GM20431 (cell line): ENCODE results near the gene MNX1.

Source experiments
- in situ Hi-C: fragments of 300-500 bp; cut with MseI, MboI; formaldehyde crosslinking; loops from one replicate; pipeline ENCODE4 v1.15.0; 2020; ENCODE audit warnings: low sequenced_read_pairs; ENCODE audit not compliant: unreplicated experiment

MNX1 gene

DNA sequence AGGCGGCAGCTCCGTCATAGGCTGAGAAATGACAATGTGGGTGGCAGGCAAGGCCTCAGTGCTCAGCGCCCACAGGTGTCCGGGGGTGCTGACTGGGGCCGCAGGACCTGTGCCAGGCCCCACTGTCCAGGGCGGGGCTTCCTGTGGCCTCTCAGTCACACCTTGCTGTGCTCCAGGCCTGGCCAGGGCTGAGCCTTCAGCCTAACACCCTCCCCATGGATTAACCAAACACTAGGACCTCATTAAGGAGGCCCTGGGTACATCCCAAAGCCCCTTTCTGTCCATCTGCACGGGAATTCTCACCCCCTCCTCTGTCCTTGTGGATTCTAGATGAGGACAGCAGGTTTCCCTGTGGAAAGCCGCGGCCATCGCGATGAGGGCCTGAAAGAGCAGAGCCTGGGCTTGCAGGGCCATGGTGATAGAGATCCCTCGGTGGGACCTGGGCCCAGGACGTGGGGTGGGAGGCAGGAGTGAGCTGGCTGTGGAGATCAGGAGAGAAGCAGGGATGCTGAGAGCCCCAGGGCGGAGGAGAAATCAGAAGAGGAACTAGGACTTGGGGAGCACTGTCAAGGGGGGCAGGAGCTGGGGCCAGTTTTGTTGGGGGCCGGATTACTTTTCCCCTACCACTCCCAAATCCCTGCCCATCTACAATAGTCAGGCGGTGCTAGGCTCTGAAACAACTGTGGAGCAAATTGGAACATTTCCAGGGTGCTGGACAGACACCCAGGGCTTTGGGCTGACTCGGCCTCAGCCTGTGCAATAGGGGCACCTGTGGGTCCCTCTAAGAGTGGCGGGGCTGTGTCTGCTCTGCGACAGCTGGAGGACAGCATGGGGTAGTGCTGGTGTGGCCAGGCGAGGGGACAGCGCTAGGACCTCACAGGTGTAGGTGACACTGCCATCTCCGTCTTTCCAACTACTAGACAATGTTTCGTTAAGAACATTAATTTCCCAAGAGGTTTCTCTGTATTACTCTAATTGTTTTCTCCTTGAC, 23.3 kb upstream of the MNX1 start:
- in situ Hi-C loops, result no loop called here

DNA sequence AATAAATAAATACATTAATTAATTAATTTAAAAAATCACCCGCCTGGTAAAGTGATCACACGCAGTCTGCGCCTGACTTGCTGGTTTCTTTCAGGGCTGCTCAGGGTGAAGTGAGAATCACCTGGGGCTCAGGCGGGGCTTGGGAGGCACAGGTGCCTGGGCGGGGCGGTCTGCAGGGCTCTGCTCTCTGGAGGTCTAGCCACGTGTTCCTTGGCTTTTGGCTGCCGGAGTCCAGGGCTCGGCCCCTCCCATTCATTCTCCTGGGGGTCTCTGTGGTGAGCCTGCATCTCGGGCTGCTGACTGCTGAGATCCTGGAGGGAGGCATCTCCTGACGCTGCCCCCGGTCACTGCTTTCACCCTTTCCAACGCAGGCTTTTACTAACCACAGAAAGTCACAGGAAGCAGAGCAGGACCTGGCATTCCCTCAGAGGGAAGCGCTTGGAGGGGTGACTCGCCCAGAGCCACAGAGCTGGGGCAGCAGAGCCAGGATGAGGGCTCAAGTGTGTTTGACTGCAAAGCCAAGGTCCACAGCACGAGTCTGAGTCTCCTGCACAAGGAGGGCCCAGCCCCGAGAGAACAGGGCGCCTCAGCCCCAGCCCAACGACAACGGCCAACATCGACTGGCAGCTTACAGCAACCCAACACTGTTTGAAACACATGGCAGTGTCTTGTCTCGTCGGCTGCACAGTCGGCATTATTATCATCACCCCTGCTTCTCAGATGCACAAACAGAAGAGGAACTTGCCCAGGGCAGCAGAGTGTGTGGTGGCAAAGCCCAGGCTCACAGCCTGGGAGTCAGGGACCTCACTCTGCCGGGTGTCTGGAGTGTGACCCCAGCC, 22.4 kb upstream of the MNX1 start:
- in situ Hi-C loops, result no loop called here

DNA sequence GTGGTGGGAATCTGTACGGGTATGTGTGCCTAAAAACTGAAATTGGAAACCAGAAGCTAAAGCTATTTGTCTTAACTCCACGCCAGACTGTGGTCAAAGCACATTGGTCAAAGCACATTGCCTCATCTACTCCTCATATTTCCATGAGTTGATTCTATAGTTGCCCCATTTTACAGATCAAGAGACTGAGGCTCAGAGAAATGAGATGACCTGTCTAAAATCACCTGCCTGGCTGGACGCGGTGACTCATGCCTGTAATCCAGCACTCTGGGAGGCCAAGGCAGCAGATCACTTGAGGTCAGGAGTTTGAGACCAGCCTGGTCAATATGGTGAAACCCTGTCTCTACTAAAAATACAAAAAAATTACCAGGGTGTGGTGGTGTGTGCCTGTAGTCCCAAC, 21.7 kb upstream of the MNX1 start:
- in situ Hi-C loops, result no loop called here

DNA sequence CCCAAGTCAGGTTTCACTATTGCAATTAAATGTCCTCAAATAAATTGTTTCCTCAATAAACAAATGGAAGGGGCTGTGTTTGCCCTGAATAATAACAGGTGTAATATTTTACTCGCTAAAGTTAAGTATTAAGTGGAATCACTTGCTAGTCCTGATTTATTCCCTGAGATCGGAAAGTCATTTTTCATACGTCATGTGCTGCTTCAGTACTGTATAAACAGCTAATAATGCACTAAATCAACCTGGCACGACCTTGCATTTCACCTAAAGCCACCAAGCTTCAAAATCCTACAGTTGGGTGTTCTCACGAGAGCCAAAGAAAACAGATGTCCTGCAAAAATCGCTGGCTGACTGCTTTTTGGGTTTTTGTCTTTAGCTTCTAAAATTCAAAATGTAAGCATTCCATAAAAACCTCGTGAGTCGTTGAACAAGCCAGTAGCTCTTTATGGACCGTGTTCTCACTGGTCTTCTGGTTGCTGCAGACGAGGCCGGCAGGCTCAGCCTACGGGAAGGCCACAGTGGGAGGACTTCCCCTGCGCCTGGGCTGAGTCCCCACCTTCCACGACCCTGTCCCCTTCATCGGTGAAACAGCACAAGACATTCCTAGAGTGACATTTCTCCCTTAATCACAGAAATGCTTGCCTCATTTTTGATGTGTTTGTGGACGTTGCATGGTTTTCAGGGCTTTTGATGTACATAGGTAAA, 17.9 kb upstream of the MNX1 start:
- in situ Hi-C loops, result no loop called here

DNA sequence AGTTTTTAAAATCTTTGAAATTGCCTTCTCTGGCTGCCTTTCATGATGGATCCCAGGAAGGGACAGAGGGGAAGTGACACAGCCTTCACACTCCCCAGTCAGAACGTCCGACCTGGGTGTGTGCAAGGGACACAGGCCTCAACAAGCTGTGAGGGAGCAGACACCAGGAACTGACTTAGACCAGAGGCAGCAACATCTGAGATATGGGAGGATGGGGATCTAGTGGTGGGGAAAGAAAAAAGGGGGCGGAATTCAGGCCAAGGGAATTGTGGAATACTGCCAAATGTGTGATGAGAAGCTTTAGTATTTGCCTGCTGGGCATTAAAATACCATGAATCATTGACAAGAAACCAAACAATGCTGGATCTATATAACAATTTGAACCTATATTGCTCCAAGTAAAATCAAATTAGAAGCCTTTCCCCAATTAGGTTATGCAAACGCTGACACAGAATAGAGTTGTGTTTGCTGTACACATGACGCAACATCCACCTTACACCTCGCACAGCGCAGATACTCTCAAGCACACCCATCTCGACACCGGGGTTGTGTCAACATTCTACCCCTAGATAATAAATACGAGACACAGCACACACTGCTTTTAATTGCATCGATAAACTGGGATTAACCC, 17.2 kb upstream of the MNX1 start:
- in situ Hi-C loops, result no loop called here

DNA sequence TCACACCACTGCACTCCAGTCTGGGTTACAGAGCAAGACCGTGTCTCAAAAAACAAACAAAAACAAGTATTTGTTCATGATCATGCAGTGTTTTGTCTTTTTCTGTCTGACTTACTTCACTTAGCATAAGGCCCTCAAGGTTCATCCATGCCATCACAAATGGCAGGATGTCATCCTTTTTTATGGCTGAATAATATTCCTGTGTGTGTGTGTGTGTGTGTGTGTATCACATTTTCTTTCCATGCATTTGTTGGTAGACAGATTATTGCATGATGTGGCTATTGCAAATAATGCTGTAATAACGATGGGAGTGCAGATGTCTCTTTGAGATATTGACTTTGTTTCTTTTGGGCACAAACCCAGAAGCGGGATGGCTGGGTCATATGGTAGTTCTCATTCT, 14.3 kb upstream of the MNX1 start:
- in situ Hi-C loops, result no loop called here

DNA sequence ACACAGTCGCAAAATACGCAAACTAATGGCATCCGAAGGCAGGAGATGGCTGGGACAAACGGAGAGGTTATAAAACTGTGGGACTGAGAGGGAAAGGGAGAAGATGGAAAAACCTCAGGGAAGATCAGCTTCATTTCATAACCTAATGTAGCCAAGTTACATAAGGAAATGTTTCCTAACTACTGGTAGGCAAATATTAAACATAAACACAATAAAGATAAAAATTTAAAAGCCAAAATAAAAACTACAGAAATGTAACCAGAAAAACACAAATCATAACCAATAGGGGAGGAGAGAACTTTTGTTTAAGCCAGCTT, 13.1 kb upstream of the MNX1 start:
- in situ Hi-C loops, result no loop called here

DNA sequence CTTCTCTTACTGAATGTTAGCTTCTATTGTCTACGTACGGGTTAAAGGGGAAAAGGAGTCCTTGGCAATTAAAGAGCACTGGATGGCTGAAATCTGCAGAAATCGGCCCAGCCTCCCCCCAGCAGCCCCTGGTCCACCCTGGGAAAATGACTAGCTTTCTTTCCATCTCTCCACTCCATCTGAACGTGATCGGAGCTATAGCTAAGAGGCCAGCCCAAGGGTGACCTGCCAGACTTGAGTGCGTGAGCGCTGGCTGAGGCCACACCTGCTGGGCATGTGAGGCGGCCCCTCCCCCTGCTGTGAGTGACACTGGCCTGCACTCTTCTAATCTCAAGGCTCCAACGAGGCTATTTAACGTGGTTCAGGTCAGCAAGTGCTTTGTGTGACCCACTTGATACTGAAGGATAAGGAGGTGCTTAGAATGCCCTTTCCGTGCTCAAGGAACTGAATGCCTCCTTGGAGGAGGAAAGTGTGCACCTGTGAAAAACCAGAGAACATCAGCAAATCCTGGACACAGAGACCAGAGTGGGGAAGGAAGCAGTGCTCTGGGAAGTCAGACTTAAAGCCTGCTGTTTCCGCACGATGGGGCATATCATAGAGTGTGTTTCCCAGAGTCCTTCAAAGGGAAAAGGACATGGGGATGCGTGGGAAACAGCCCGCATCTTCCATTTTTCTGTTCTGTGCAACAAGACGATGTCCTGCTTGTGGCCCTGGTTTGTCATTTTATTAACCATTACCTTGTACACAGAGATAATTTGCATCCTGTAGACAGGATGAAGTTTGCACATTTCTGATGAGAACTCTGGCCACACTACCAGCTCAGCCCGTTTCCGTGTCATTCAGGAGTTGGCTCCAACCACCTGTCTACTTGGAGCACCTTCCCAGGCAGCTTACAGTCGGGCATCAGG, 12.5 kb upstream of the MNX1 start:
- in situ Hi-C loops, result no loop called here

DNA sequence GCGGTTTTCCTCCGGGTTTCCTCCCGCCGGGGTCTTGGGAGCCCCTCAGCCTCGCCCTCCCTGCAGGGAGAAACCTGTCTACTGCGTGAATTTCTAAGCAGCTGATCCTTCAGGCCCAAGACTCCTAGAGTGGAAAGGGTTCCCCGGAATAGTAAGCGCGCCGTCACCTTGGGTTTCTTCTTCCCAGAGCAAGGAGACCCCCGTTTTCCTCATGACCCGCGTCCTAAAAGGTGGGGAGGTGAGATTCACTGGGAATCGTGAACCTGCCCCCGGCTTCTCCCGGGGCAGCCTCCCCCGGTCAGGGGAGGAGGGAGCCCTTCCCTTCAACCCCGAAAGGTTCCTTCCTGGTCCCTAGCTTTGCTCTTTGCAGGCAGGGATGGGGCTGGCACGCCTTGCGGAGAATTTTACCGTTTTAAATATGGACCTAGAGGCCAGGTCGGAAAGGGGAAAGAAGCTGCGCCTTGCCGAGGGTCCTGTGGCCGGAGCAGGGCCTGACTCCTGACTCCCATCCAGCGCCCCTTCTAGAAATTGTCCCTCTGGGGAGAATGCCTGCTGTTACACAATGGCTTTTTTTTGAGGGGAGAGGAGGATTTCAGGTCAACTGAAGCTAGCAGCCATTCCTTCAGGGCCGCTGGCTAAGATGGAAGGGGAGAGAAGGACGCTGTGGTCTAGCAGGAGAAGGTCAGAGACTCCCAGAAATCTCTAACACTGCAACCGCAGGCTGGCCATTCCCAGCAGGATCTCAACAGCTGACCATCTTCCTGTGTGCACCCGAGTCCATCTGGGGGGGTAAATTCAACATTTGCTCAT, 11.6 kb upstream of the MNX1 start:
- in situ Hi-C loops, result no loop called here

DNA sequence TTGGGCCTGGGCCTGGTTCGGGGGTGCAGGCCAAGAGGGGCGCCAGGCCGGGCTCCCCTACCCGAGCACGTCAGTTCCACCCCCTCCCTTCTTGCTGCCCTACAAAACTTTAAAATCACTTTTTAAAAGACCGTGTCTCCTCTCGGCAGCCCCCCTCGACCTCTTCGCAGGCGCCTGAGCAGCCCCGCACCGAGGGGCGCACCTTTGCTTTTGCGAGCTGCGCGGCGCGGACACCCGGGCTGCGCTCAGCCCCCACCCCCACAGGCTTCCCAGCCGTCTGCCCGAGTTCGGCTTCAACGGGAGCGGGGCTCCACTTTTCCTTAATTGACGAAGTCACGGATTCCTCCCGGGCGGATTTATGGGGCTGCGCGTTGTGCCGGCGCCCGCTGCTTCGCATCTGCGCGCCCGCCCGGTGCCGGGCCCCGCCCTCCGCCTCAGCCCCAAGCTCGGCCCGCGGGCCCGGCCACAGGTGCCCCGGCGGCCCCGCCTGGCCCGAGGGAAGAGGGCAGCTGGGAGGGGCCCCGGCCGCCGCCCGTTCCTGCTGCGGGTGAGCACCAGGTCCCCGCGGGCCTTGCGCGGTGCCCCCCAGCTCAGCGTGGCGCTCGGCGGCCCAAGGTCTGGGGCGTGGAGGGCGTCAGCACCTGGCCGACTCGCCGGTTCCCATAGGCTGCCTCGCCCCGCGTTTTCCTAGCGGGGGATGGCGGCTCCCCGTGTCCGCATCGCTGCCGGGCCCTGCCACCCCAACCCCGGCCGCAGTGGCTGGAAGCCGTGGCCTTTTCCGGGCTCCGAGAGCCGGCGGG, 10.8 kb upstream of the MNX1 start:
- in situ Hi-C loops, result no loop called here

DNA sequence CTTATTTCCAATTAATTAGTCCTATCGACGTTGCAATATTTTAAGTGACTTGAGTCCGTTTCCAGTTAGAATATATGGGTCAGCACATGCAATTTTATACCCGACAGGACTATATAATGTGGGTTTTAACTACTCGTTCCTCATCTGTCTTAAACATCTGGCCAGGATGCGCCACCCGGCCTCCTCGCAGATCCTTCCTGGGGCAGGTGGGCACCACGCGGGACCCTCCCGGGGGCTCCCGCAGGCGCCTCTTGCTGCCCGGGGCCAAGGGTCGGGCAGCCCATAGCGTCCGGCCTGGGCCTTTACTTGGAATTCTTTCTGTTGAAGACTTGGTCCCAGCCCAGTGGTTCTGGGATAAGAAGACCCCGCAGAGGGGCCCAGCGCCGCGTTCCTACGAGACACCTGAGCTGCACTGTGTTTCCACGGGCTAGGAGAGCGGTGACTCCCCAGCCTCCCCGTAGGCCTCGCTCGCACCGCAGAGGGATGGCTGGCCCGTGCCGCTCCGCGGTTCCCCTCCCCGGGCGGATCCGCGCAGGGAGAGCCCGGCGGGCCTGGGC, 10.1 kb upstream of the MNX1 start:
- in situ Hi-C loops, result no loop called here

DNA sequence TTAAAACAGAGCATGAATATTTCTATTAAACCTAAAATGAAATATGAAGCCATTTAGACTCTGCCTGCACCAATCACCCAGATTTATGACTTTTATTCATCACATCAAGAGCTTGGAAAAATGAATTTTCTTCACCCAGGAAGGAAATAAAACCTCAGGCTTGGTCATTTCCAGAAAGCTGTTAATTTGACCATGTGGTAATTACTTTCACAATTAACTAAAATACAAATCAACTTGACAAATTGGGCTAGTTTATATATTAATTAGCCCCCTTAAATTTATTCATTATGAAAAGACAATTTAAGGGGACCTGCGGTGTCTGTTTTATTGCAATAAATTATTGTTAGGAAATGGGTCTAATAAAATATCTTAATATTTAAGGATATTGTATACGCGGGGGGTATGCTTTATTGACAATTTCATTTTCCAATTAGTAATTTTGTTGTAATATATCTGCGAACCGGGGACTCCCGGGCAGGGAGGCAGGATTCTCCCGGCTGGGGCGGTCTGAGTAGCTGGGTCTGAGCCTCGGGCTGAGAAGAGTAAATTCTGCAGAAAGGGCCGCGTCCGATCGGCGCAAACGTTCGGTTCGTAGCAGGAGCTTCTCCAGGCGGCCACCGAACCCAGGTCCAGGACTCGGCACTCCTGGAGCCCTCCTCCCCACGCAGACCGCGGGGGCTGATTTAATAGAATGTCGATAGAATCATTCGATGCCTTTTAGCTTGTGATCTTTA, 9.4 kb upstream of the MNX1 start:
- in situ Hi-C loops, result no loop called here

DNA sequence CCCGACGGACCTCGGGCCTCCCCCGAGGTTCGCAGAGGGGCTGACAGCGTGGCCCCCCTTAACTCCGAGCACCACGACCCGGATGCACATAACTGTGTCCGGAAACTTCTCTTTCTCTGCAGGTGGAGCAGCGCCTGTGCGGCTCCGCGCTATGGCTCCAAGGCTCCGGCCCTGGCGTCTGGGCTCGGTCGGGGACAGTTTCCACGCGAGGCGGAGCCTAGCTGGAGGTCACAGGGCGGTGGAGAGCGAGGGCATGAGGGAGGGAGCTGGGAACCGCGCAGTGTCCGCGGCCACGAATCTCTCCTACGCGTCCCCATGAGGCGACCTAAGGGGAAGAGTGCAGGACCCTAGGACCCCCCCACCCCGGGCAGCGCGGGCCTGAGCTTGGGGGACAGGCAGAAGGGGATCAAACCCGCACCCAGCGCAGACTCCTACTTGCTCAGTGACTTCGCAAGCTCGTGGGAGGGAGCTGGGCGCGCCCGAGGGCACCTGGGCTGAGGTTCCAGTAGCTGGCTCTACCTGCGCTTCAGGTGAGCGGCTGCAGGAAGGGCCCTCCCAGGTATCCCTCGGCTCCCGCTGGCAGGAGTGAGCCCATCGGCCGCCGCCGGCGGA, 8.6 kb upstream of the MNX1 start:
- in situ Hi-C loops, result no loop called here

DNA sequence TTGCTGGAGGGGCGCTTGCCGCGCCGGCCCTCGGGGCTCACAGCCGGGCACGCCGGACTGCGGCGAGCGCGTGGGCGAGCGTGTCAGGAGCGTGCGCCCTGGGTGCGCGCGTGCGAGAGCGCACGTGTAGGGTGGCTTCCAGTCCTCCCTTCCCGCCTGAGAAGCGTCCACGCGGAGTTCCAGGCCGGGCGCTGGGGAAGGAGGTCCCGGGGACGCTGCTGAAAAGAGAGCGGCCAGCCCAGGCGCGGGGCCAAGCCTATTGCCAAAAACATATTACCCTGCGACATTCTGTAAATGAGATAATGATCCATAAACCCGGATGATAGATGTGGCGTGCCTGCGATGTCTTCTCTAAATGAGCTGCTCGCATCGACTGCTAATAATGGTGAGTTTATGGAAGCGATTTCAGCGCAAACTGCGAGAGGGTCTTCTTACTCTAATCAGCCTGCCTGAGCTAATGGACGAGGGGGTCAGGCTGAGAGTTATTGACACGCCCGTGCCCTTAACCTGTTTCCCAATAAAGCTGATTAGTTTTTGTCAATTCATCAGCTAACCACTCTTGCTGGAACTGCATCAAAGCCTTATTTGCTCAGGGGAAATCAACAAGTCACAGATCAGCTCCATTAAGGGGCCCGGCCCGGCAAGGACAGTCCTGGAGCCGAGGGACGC, 8.0 kb upstream of the MNX1 start:
- in situ Hi-C loops, result no loop called here

DNA sequence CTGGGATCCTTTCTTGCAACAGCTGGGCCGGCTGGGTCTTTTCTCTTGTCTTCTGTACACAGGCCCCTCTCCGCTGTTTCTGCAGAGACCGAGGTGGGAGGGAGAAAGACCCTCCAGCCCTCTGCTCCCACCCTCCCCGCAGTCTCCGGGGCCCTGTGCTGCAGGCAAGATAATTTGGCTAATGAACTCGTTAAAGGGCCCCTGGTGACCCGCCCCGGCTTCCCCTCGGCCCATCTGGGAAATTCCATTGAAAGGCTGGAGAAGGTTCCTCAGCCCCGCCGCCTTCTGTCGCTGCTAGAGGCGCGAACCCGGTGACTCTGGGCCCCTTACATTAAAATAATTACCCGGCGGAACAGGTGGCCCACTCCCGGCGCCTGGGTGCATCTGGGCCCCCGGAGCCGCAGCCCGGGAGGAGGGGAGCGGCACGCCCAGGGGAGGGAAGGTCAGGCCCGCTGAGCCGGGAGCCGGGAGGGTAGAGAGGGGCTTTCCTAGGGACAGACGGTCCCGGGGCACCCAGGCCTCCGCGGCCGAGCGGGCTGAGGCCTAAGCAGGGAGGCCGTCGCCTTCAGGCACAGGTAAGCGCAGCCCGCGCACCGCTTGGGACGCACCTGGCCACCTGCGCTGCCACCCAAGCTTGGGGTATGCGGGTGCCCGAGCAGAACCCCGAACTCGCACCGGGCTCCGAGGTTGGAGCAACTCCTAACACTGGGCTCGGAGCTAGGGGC, 7.3 kb upstream of the MNX1 start:
- in situ Hi-C loops, result no loop called here
